Upper lobe of left lung (tissue), 6 donors: ENCODE data around the gene SLC27A1. TPM values are rescaled to one million over a fixed set of nuclear protein-coding genes. Genes with fewer than 3 reads are reported as not detected.

Source experiments
- ATAC-seq, 2 donors: fragments of 200-7000 bp; cut with Tn5 transposase; one replicate each; pipeline ENCODE4 v1.9.1; 2022; ENCODE audit warnings: mild to moderate bottlenecking in 2 of 2, moderate library complexity in 2 of 2; ENCODE audit not compliant: low FRiP score in 2 of 2
- DNase-seq, 2 donors: peaks; one replicate each; pipeline ENCODE4 v3.0.0-alpha.2; 2019 to 2020
- H3K27ac ChIP-seq, 4 donors: fragments of 200-600 bp; sonication (generic); one replicate each; pipeline ENCODE4 v1.5.1; 2016 to 2019
- H3K27me3 ChIP-seq, 4 donors: fragments of 200-600 bp; sonication (generic); one replicate each; pipeline ENCODE4 v1.5.1; 2017 to 2019
- H3K36me3 ChIP-seq, 4 donors: fragments of 200-600 bp; sonication (generic); one replicate each; pipeline ENCODE4 v1.5.1; 2016 to 2019
- H3K4me1 ChIP-seq, 4 donors: fragments of 200-600 bp; sonication (generic); one replicate each; pipeline ENCODE4 v1.5.1; 2018 to 2019
- H3K4me3 ChIP-seq, 4 donors: fragments of 200-600 bp; sonication (generic); one replicate each; pipeline ENCODE4 v1.5.1; 2017 to 2019; ENCODE audit warnings: mild to moderate bottlenecking in 2 of 4, moderate library complexity in 1 of 4
- H3K9me3 ChIP-seq, 4 donors: fragments of 200-600 bp; sonication (generic); one replicate each; pipeline ENCODE4 v1.5.1; 2018 to 2019
- EP300 ChIP-seq, 4 donors: sonication (generic); formaldehyde crosslinking; IDR thresholded peaks; one replicate each; pipeline ENCODE4 v1.5.1; 2017; ENCODE audit warnings: antibody characterized with exemption in 4 of 4, control low read depth in 2 of 4
- POLR2A ChIP-seq, 4 donors: fragments of 450-650 bp; IDR thresholded peaks; one replicate each; pipeline ENCODE4 v1.5.1; 2016 to 2017; ENCODE audit warnings: antibody characterized with exemption in 4 of 4, mild to moderate bottlenecking in 2 of 4
- POLR2AphosphoS5 ChIP-seq, 2 donors: sonication (generic); formaldehyde crosslinking; IDR thresholded peaks; one replicate each; pipeline ENCODE4 v1.5.1; 2017; ENCODE audit warnings: antibody characterized with exemption in 2 of 2
- WGBS, 2 donors: methylation state at CpG; one replicate each; pipeline ENCODE4 v1.1.5; 2017 to 2018; 5-methylcytosine and 5-hydroxymethylcytosine counted together
- total RNA-seq, 6 donors: library from RNA; depleted of rRNA in 4 of 6; stranded (reverse); fragments of >200 nt in 4 of 6; gene quantifications; one replicate each; pipeline versions ENCODE4 v1.1.0 to v1.2.1, GENCODE V29; 2016 to 2021
- TF ChIP-seq, protein P1 (sequence below), 6 experiments: fragments of 450-650 bp in 4 of 6; fragments of 200-600 bp in 2 of 6; sonication (generic) in 2 of 6; IDR thresholded peaks; one replicate each; pipeline ENCODE4 v1.5.1; 2016 to 2019; ENCODE audit warnings: antibody characterized with exemption in 6 of 6
- donor health status: DM: no; HTN: no; CAD: no; lungs with moderate emphysema.
- donor health status: DM: no; HTN: yes; CAD: no; lungs with severe emphysema.

The SLC27A1 gene
- total RNA-seq, 6 donors from 2014 or later, result 21.0 to 88.0 (median 30.8) TPM

DNA sequence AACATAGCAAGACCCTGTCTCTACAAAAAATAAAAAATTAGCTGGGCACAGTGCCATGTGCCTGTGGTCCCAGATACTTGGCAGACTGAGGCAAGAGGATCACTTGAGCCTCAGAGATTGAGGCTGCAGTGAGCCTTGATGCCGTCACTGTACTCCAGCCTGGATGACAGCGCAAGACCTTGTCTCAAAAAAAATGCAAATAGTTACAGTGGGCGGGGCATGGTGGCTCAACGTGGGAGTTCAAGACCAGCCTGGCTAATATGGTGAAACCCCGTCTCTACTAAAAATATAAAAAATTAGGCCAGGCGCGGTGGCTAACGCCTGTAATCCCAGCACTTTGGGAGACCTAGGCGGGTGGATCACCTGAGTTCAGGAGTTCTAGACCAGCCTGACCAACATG is 49.6 kb downstream of the SLC27A1 start:
- 84 to 86% methylated on average over 9 of the region's 9 CpGs for WGBS, 2 donors
- no peak for TF ChIP-seq EP300 (IDR thresholded peaks at IDR 0.05)
- TF ChIP-seq, protein P1, sequence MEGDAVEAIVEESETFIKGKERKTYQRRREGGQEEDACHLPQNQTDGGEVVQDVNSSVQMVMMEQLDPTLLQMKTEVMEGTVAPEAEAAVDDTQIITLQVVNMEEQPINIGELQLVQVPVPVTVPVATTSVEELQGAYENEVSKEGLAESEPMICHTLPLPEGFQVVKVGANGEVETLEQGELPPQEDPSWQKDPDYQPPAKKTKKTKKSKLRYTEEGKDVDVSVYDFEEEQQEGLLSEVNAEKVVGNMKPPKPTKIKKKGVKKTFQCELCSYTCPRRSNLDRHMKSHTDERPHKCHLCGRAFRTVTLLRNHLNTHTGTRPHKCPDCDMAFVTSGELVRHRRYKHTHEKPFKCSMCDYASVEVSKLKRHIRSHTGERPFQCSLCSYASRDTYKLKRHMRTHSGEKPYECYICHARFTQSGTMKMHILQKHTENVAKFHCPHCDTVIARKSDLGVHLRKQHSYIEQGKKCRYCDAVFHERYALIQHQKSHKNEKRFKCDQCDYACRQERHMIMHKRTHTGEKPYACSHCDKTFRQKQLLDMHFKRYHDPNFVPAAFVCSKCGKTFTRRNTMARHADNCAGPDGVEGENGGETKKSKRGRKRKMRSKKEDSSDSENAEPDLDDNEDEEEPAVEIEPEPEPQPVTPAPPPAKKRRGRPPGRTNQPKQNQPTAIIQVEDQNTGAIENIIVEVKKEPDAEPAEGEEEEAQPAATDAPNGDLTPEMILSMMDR (IDR thresholded peaks at IDR 0.05), result no peak
- TF ChIP-seq POLR2A (IDR thresholded peaks at IDR 0.05), result no peak
- no peak for TF ChIP-seq POLR2AphosphoS5 (IDR thresholded peaks at IDR 0.05)
- Histone ChIP-seq H3K4me3 (no peak overlapping the region), H3K36me3 (peaks cover 4 to 44% (median 25%) of the 10 kb centered on the region in 4 donors), H3K27ac (no peak overlapping the region), H3K9me3 (peaks cover 0 to 12% (median 7%) of the 10 kb centered on the region in 4 donors), H3K27me3 (no peaks in the 10 kb centered on the region), H3K4me1 (peaks cover 16 to 23% (median 18%) of the 10 kb centered on the region in 4 donors)
- DNase-seq, result no peak
- ATAC-seq, result no peak

DNA sequence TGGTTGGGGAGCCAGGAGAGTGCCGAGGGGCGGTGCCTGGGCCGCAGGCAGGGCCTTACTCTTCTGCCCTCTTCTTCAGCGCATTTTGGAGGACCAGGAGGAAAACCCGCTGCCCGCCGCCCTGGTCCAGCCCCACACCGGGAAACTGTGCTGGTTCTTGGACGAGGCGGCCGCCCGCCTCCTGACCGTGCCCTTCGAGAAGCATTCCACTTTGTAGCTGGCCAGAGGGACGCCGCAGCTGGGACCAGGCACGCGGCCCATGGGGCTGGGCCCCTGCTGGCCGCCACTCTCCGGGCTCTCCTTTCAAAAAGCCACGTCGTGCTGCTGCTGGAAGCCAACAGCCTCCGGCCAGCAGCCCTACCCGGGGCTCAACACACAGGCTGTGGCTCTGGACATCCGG is 50.5 kb downstream of the SLC27A1 start:
- DNase-seq, result peak in 1 of 2 donors; percentile 83
- Histone ChIP-seq H3K9me3 (peaks cover 0 to 12% (median 7%) of the 10 kb centered on the region in 4 donors), H3K4me3 (no peak overlapping the region), H3K4me1 (peaks cover 16 to 23% (median 18%) of the 10 kb centered on the region in 4 donors), H3K36me3 (peaks cover 4 to 44% (median 25%) of the 10 kb centered on the region in 4 donors), H3K27me3 (no peaks in the 10 kb centered on the region), H3K27ac (no peak overlapping the region)
- no peak for TF ChIP-seq POLR2AphosphoS5 (IDR thresholded peaks at IDR 0.05)
- TF ChIP-seq POLR2A (IDR thresholded peaks at IDR 0.05), result no peak
- TF ChIP-seq EP300 (IDR thresholded peaks at IDR 0.05), result no peak
- TF ChIP-seq, protein P1 (IDR thresholded peaks at IDR 0.05), result no peak
- peak in 1 of 2 donors; percentile 17 for ATAC-seq
- 95 to 96% methylated on average over 24 to 25 of the region's 25 CpGs for WGBS, 2 donors

DNA sequence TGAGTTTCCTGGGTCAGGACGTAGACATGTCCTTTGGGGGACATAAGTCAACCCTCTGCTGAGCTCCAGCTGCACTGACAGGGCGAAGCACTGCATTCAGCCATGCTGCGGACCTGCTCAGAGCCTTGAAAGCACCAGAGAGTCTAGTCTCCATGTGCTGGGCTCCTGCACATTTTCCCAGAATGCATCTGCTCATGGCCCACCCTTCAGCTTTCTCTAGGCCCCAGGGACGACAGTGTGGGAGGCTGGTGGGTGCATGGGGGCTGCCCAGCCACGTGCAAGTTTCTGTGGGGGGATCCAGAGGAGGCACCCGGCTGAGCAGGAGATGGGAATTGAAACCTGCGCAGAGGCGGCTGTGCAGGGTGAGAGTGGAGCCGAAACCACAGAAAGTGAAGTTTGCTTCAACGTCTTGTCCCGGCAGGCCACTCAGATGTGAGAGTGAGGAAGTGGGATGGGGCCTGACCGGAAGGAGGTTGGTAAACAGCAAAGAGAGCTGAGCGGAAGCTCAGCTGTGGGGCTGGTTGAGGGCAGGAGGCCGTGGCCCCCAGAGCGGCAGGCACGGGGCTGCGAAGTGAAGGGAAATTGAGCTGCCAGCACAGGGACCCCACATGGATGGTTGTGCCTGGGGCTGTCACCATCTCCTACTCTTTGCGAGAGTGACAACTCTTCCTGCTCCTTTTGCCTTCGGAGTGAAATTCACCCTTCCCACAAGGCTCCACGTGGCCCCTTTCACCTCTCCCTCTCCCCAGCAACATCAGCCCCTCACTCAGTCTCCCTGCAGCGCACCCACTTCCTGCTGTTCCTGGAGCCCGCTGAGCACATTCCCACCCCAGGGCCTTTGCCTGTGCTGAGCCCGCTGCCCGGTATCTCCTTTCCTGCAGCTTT is 52.9 kb downstream of the SLC27A1 start:
- Histone ChIP-seq H3K36me3 (peaks cover 4 to 23% (median 11%) of the 10 kb centered on the region in 4 donors), H3K4me1 (peaks cover 16 to 23% (median 18%) of the 10 kb centered on the region in 4 donors), H3K27ac (peak overlapping the region; percentile 68 to 80 (median 76)), H3K4me3 (peak overlapping the region in 2 of 4 donors; percentile 1 to 25), H3K9me3 (no peaks in the 10 kb centered on the region), H3K27me3 (no peaks in the 10 kb centered on the region)
- DNase-seq (peak; percentile 79 to 84), ATAC-seq (peak; percentile 76 to 80)
- WGBS, 2 donors, result 21 to 27% methylated on average over 23 to 24 of the region's 24 CpGs
- TF ChIP-seq POLR2AphosphoS5 (IDR thresholded peaks at IDR 0.05) (peak; percentile 68 to 69), EP300 (IDR thresholded peaks at IDR 0.05) (no peak), POLR2A (IDR thresholded peaks at IDR 0.05) (peak in 1 of 4 donors; percentile 35)
- TF ChIP-seq, protein P1 (IDR thresholded peaks at IDR 0.05), result no peak

DNA sequence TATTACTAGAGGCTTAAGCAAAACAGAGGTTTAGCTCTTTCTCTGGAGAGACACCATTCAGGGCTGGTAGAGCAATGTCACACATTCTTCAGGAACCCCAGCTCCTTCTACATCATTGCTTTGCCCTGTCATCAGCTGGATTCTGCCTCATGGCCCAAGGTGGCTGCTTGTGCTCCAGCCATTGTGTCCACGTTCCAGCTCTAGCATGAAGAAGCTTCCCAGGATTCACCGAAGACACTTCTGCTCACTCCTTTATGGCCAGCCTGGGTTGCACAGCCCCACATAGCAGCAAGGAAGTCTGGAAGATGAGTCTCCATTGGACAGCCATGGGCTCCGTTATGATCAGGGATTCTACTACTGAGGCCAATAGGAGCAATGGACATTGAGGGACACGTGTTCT is 54.3 kb downstream of the SLC27A1 start:
- WGBS, 2 donors, result 91 to 100% methylated on average over 4 of the region's 4 CpGs
- Histone ChIP-seq H3K4me3 (no peak overlapping the region), H3K4me1 (peaks cover 16 to 23% (median 18%) of the 10 kb centered on the region in 4 donors), H3K9me3 (peaks cover 0 to 8% (median 1%) of the 10 kb centered on the region in 4 donors), H3K36me3 (peaks cover 4 to 13% (median 9%) of the 10 kb centered on the region in 4 donors), H3K27ac (no peak overlapping the region), H3K27me3 (no peaks in the 10 kb centered on the region)
- DNase-seq (no peak), ATAC-seq (no peak)
- TF ChIP-seq, protein P1 (IDR thresholded peaks at IDR 0.05), result no peak
- TF ChIP-seq EP300 (IDR thresholded peaks at IDR 0.05) (no peak), POLR2AphosphoS5 (IDR thresholded peaks at IDR 0.05) (no peak), POLR2A (IDR thresholded peaks at IDR 0.05) (no peak)
